Neural cell (in vitro differentiated cells): Measurements from ENCODE around the gene NUBPL. TPM values are rescaled to one million over a fixed set of nuclear protein-coding genes. Genes with fewer than 3 reads are reported as not detected.
"Not testable (repeated sequence)": the region's sequence is repeated elsewhere in the genome, so short reads cannot be mapped to it uniquely, and the experiment has no call there.

ENCODE experiments used
- H2AFZ ChIP-seq: fragments of 200-600, 300-800 bp; sonication (generic), shearing (Covaris generic); 2 replicates; pipeline ENCODE4 v1.6.0; 2014; ENCODE audit warnings: low read depth, mild to moderate bottlenecking, antibody characterized with exemption, low read length, moderate library complexity
- H3F3A ChIP-seq: fragments of 200-600 bp; shearing (Covaris generic); 2 replicates; pipeline ENCODE4 v1.6.1; 2016; ENCODE audit warnings: mild to moderate bottlenecking, moderate library complexity, mixed read lengths, antibody characterized with exemption, low read length; ENCODE audit not compliant: insufficient read depth, poor library complexity, severe bottlenecking
- H3K27ac ChIP-seq: fragments of 200-600, 300-800 bp; sonication (generic), shearing (Covaris generic); 2 replicates; pipeline ENCODE4 v1.5.1; 2014; ENCODE audit warnings: mild to moderate bottlenecking, low read length, moderate library complexity
- H3K27me3 ChIP-seq: fragments of 300-800, 200-600 bp; sonication (generic), shearing (Covaris generic); 2 replicates; pipeline ENCODE4 v1.6.0; 2014; ENCODE audit warnings: mild to moderate bottlenecking, low read depth, low read length, moderate library complexity; ENCODE audit not compliant: insufficient read depth
- H3K36me3 ChIP-seq: fragments of 300-800, 200-600 bp; sonication (generic), shearing (Covaris generic); 2 replicates; pipeline ENCODE4 v1.5.1; 2014; ENCODE audit warnings: mild to moderate bottlenecking, antibody characterized with exemption, low read length, moderate library complexity; ENCODE audit not compliant: insufficient read depth
- H3K4me2 ChIP-seq: fragments of 300-800, 200-600 bp; sonication (generic), shearing (Covaris generic); 2 replicates; pipeline ENCODE4 v1.6.0; 2014; ENCODE audit warnings: mild to moderate bottlenecking, low read length
- H3K4me3 ChIP-seq: fragments of 300-800, 200-600 bp; sonication (generic), shearing (Covaris generic); 2 replicates; pipeline ENCODE4 v1.5.1; 2014; ENCODE audit warnings: mild to moderate bottlenecking, low read length, moderate library complexity
- H3K79me2 ChIP-seq: fragments of 200-600 bp; shearing (Covaris generic); replicated peaks from 2 replicates; pipeline ENCODE4 v1.6.0; 2014; ENCODE audit warnings: mild to moderate bottlenecking, low read length, moderate library complexity; ENCODE audit not compliant: insufficient read depth
- H3K9ac ChIP-seq: fragments of 300-800, 200-600 bp; sonication (generic), shearing (Covaris generic); 2 replicates; pipeline ENCODE4 v1.6.1; 2016; ENCODE audit warnings: mild to moderate bottlenecking, low read length, mixed read lengths
- H3K9me2 ChIP-seq: fragments of 200-600 bp; shearing (Covaris generic); 2 replicates; pipeline ENCODE4 v1.6.1; 2016; ENCODE audit warnings: mild to moderate bottlenecking, low read length, mixed read lengths; ENCODE audit not compliant: insufficient read depth
- H3K9me3 ChIP-seq: fragments of 200-600, 300-800 bp; sonication (generic), shearing (Covaris generic); 2 replicates; pipeline ENCODE4 v1.6.1; 2016; ENCODE audit warnings: mild to moderate bottlenecking, mixed run types, low read length, moderate library complexity, mixed read lengths
- H4K20me1 ChIP-seq: fragments of 200-600 bp; shearing (Covaris generic); 2 replicates; pipeline ENCODE4 v1.6.1; 2016; ENCODE audit warnings: mild to moderate bottlenecking, mixed run types; ENCODE audit not compliant: insufficient read depth
- EP300 ChIP-seq: fragments of 450-650 bp; conservative IDR thresholded peaks from 2 replicates; pipeline ENCODE4 v1.6.1; 2014; ENCODE audit warnings: antibody characterized with exemption, mild to moderate bottlenecking, moderate library complexity; ENCODE audit not compliant: poor library complexity, severe bottlenecking
- EZH2 ChIP-seq: fragments of 200-600, 300-800 bp; shearing (Covaris generic), sonication (generic); IDR thresholded peaks from 2 replicates; pipeline ENCODE4 v1.6.1; 2014; ENCODE audit warnings: antibody characterized with exemption, low read length, borderline replicate concordance, mild to moderate bottlenecking; ENCODE audit not compliant: insufficient read depth, poor library complexity, severe bottlenecking
- MXI1 ChIP-seq: fragments of 450-650 bp; conservative IDR thresholded peaks from 2 replicates; pipeline ENCODE4 v1.6.1; 2014; ENCODE audit warnings: antibody characterized with exemption, mild to moderate bottlenecking; ENCODE audit not compliant: poor library complexity, severe bottlenecking
- POLR2AphosphoS5 ChIP-seq: IDR thresholded peaks from 2 replicates; pipeline ENCODE4 v1.6.1; 2012
- RAD21 ChIP-seq: fragments of 450-650 bp; conservative IDR thresholded peaks from 2 replicates; pipeline ENCODE4 v1.6.1; 2014; ENCODE audit warnings: antibody characterized with exemption, mild to moderate bottlenecking, moderate library complexity
- SMC3 ChIP-seq: fragments of 450-650 bp; conservative IDR thresholded peaks from 2 replicates; pipeline ENCODE4 v1.6.1; 2014; ENCODE audit warnings: antibody characterized with exemption, mild to moderate bottlenecking, moderate library complexity; ENCODE audit not compliant: poor library complexity
- TAF1 ChIP-seq: IDR thresholded peaks from 2 replicates; pipeline ENCODE4 v1.6.1; 2012; ENCODE audit warnings: low read depth
- polyA plus RNA-seq: library from polyadenylated mRNA; depleted of rRNA; stranded (reverse); fragments of >200 nt; gene quantifications from 2 replicates; pipeline ENCODE4 v1.2.3, GENCODE V29; 2014
- TF ChIP-seq, protein P1 (sequence below): IDR thresholded peaks from 2 replicates; pipeline ENCODE4 v1.6.1; 2012; ENCODE audit warnings: borderline replicate concordance
- TF ChIP-seq, protein P2 (sequence below): fragments of 450-650 bp; IDR thresholded peaks from 2 replicates; pipeline ENCODE4 v1.5.1; 2014; ENCODE audit warnings: antibody characterized with exemption, mild to moderate bottlenecking, moderate library complexity; ENCODE audit not compliant: poor library complexity, severe bottlenecking

The NUBPL gene
- polyA plus RNA-seq, 1 donor from 2014 or later, result 3.1 TPM

DNA sequence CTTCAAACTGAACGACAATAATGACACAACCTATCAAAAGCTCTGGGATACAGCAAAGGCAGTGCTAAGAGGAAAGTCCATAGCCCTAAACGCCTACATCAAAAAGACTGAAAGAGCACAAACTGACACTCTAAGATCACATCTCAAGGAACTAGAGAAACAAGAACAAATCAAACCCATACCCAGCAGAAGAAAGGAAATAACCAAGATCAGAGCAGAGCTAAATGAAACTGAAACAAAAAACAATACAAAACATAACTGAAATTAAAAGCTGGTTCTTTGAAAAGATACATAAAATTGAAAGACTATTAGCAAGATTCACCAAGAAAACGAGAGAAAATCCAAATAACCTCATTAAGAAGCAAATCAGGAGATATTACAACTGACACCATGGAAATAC, 306.9 kb downstream of the NUBPL start:
- H3K27ac ChIP-seq, H3K9me3 ChIP-seq, H3K27me3 ChIP-seq, H3K36me3 ChIP-seq, H3F3A ChIP-seq, H3K4me2 ChIP-seq, H4K20me1 ChIP-seq, H3K9ac ChIP-seq, H3K9me2 ChIP-seq, H2AFZ ChIP-seq, H3K79me2 ChIP-seq, H3K4me3 ChIP-seq: not testable (repeated sequence)

DNA sequence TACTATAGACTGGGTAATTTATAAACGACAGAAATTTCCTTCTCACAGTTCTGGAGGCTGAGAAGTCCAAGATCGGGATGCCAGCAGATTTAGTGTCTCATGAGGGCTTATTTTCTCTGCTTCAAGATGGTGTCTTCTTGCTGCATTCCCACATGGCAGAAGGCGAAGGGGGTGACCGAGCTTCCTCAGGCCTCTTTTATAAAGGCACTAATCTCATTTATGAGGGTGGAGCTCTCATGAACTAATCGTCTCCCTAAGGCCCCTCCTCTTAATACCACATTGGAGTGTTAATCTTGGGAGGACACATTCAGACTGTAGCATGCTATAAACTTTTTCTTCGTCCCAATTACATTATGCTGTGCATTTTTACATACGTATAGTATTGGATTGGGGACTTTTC, 315.5 kb downstream of the NUBPL start:
- Histone ChIP-seq H3K27ac (no peak overlapping the region), H3F3A (no peaks in the 10 kb centered on the region), H3K36me3 (no peaks in the 10 kb centered on the region), H3K9me3 (no peaks in the 10 kb centered on the region), H3K27me3 (no peaks in the 10 kb centered on the region), H4K20me1 (no peaks in the 10 kb centered on the region), H3K9ac (no peak overlapping the region), H3K9me2 (no peaks in the 10 kb centered on the region), H3K79me2 (no peaks in the 10 kb centered on the region), H2AFZ (no peak overlapping the region), H3K4me3 (no peak overlapping the region), H3K4me2 (no peak overlapping the region)
- no peak for TF ChIP-seq TAF1
- no peak for TF ChIP-seq SMC3
- TF ChIP-seq MXI1, result no peak
- TF ChIP-seq EZH2, result no peak
- no peak for TF ChIP-seq RAD21
- TF ChIP-seq, protein P1, sequence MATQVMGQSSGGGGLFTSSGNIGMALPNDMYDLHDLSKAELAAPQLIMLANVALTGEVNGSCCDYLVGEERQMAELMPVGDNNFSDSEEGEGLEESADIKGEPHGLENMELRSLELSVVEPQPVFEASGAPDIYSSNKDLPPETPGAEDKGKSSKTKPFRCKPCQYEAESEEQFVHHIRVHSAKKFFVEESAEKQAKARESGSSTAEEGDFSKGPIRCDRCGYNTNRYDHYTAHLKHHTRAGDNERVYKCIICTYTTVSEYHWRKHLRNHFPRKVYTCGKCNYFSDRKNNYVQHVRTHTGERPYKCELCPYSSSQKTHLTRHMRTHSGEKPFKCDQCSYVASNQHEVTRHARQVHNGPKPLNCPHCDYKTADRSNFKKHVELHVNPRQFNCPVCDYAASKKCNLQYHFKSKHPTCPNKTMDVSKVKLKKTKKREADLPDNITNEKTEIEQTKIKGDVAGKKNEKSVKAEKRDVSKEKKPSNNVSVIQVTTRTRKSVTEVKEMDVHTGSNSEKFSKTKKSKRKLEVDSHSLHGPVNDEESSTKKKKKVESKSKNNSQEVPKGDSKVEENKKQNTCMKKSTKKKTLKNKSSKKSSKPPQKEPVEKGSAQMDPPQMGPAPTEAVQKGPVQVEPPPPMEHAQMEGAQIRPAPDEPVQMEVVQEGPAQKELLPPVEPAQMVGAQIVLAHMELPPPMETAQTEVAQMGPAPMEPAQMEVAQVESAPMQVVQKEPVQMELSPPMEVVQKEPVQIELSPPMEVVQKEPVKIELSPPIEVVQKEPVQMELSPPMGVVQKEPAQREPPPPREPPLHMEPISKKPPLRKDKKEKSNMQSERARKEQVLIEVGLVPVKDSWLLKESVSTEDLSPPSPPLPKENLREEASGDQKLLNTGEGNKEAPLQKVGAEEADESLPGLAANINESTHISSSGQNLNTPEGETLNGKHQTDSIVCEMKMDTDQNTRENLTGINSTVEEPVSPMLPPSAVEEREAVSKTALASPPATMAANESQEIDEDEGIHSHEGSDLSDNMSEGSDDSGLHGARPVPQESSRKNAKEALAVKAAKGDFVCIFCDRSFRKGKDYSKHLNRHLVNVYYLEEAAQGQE, result no peak
- TF ChIP-seq EP300, result no peak
- no peak for TF ChIP-seq POLR2AphosphoS5
- TF ChIP-seq, protein P2, sequence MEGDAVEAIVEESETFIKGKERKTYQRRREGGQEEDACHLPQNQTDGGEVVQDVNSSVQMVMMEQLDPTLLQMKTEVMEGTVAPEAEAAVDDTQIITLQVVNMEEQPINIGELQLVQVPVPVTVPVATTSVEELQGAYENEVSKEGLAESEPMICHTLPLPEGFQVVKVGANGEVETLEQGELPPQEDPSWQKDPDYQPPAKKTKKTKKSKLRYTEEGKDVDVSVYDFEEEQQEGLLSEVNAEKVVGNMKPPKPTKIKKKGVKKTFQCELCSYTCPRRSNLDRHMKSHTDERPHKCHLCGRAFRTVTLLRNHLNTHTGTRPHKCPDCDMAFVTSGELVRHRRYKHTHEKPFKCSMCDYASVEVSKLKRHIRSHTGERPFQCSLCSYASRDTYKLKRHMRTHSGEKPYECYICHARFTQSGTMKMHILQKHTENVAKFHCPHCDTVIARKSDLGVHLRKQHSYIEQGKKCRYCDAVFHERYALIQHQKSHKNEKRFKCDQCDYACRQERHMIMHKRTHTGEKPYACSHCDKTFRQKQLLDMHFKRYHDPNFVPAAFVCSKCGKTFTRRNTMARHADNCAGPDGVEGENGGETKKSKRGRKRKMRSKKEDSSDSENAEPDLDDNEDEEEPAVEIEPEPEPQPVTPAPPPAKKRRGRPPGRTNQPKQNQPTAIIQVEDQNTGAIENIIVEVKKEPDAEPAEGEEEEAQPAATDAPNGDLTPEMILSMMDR, result no peak

DNA sequence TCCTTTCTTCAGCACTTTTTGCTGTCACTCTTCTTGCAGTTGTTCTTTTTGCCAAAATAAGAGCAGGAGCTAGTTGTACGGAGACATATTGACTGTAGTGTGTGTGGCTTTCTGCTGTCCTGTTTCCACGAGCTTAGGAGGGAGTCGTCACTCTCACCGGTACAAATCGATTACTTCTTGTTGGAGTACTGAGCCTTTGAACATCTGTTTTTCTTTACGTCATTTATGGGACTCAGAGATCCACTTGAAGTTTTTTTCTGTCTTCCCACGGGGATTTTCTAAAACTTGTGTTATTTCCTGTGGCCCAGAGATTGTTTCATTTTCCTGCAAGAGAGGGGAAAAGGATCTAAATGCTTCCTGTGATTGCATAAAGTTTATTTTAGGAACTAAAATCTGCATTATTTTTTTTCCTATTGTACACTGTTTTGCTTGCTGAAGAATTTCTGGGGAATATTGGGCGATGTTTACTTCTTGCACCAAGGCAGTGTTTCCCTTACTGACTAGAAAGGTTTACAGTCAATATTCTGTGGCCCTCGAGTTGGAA, 316.1 kb downstream of the NUBPL start:
- no peaks in the 10 kb centered on the region for H3K27me3 ChIP-seq
- H3K79me2 ChIP-seq, result no peaks in the 10 kb centered on the region
- no peaks in the 10 kb centered on the region for H3K9me2 ChIP-seq
- no peak overlapping the region for H3K4me2 ChIP-seq
- H3K9ac ChIP-seq, result no peak overlapping the region
- no peaks in the 10 kb centered on the region for H3K36me3 ChIP-seq
- TF ChIP-seq, protein P2, result no peak
- no peak for TF ChIP-seq TAF1
- TF ChIP-seq EP300, result no peak
- no peak for TF ChIP-seq SMC3
- H3K27ac ChIP-seq, result no peak overlapping the region
- H3F3A ChIP-seq, result no peaks in the 10 kb centered on the region
- no peak overlapping the region for H3K4me3 ChIP-seq
- H3K9me3 ChIP-seq, result no peaks in the 10 kb centered on the region
- H2AFZ ChIP-seq, result no peak overlapping the region
- H4K20me1 ChIP-seq, result no peaks in the 10 kb centered on the region
